ENCODE data around the gene PFN3.
A peak's percentile ranks its signal among the peaks of the same experiment; 100 is the strongest.

PFN3 gene

GRCh38 chr5:177359860-177360259 lies 40.6 kb downstream of the PFN3 start:
- H3K4me3 ChIP-seq (replicated peaks; ENCODE audit: low read depth, low read length), result no peak overlapping the region
- no peak for DNase-seq (ENCODE audit: low read depth)
- TF ChIP-seq CTCF (IDR thresholded peaks at IDR 0.05; ENCODE audit: low read length, missing control alignments), result no peak

DNA sequence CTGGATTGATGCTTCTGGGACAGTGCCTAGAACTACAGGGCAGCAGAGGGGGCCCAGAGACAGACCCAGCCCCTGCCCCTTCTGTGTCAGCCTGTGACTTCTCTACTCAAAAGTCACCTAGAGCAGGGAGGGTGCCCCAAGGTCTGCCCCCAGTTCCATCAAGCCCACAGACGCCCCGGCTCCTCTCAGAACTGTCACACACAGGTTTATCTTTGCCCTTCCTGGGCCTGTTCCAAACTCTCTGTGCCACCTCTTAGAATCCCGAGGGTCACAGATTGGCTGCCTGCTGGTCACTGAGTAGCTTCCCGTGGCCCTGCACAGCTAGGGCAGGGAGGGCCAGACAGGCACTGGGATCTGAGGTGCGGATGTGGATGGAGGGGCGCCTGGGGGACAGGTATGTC lies 41.0 kb downstream of the PFN3 start:
- no peak overlapping the region for H3K4me3 ChIP-seq (replicated peaks; ENCODE audit: low read depth, low read length)
- no peak for DNase-seq (ENCODE audit: low read depth)
- no peak for TF ChIP-seq CTCF (IDR thresholded peaks at IDR 0.05; ENCODE audit: low read length, missing control alignments)

GRCh38 chr5:177358370-177358819 lies 42.1 kb downstream of the PFN3 start:
- TF ChIP-seq CTCF (IDR thresholded peaks at IDR 0.05; ENCODE audit: low read length, missing control alignments), result no peak
- no peak for DNase-seq (ENCODE audit: low read depth)
- H3K4me3 ChIP-seq (replicated peaks; ENCODE audit: low read depth, low read length), result no peak overlapping the region

DNA sequence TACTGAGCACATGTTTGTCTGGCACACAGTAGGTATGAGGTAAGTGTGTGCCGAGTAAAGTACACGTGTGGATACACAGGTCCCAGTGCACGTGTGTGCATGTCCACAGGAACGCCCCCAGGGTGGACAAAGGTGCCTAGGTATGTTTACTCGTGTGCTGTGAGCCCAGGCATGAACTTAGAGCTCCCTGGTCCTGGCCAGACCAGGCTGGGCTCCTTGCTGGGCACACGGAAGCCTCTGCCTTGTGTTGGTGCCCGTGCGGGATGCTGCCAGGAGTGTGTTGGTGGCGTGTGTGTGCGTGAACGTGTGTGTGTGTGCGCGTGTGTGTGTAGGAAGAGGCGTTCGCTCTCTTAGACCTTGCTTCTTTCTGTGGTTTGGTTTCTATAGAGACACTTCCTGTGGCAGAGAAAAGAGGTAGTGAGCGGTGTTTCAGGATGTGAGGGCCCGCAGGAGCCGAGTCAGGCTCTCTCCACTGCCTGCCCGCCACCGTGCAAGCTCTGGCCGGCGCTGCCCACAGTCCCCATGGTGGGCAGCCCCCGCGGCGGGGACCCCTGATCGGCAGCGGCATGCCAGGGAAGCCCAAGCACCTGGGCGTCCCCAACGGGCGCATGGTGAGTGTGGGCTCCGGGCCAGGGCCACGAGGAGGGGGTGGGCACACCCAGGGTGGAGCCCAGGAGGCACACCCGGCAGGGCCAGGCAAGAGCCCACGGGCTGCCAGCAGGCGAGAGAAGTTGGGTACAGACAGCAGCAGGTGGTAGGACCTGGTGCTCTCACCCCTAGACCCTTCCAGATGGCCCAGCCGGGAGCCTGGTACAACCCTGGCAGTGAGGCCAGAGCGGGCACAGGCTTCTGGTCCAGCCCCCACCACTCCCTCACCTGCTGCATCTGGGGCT lies 42.8 kb downstream of the PFN3 start, which contains the start of gene RGS14:
Gene RGS14 (plus strand): TSS at position 466 of the 893 bp plus-strand sequence. CDS start 101 bp downstream, at position 567.
- no peak for TF ChIP-seq CTCF (IDR thresholded peaks at IDR 0.05; ENCODE audit: low read length, missing control alignments)
- no peak within 1 kb of the TSS for H3K4me3 ChIP-seq (replicated peaks; ENCODE audit: low read depth, low read length)
- DNase-seq (ENCODE audit: low read depth), result peak; percentile 49

- no peak for TF ChIP-seq CTCF (IDR thresholded peaks at IDR 0.05; ENCODE audit: low read length, missing control alignments)
- no peak for DNase-seq (ENCODE audit: low read depth)
- no peak overlapping the region for H3K4me3 ChIP-seq (replicated peaks; ENCODE audit: low read depth, low read length)
Measured at GRCh38 chr5:177357146-177357458, 43.4 kb downstream of the PFN3 start.

DNA sequence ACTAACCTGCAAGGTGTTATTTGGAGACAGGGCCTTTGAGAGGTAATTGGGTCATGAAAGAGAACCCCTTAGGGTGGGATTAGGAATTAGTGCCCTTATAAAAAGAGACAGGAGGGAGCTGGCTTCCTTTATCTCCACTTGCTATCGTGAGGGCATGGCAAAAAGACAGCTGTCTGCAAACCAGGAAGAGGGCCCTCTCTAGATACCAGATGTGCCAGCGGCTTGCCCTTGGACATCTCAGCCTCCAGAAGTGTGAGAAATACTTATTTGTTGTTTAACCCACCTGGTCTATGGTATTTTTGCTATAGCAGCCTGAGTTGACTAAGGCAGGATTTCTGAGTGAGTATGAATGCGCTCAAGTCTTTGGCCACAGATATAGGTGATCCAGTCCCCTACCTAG lies 43.7 kb downstream of the PFN3 start:
- no peak for DNase-seq (ENCODE audit: low read depth)
- no peak for TF ChIP-seq CTCF (IDR thresholded peaks at IDR 0.05; ENCODE audit: low read length, missing control alignments)
- no peak overlapping the region for H3K4me3 ChIP-seq (replicated peaks; ENCODE audit: low read depth, low read length)

- no peak for DNase-seq (ENCODE audit: low read depth)
- no peak overlapping the region for H3K4me3 ChIP-seq (replicated peaks; ENCODE audit: low read depth, low read length)
- no peak for TF ChIP-seq CTCF (IDR thresholded peaks at IDR 0.05; ENCODE audit: low read length, missing control alignments)
Measured at GRCh38 chr5:177355868-177356168, 44.6 kb downstream of the PFN3 start.

Data from fibroblast of pulmonary artery (primary cell).